HCT116 (cell line): ENCODE data around the gene KCNH2. TPM values are rescaled to one million over a fixed set of nuclear protein-coding genes. Genes with fewer than 3 reads are reported as not detected.

Experiments used
- ATAC-seq: fragments of 200-7000 bp; cut with Tn5 transposase; 2 replicates; pipeline ENCODE4 v1.9.1; 2020; ENCODE audit warnings: mild to moderate bottlenecking, moderate library complexity
- BruUV-seq: library from RNA; stranded (reverse); fragments of 400-500 nt; replicated peaks from 2 replicates; lab custom pipeline; 2021; lab: Mats Ljungman, UMichigan
- CTCF ChIA-PET: fragments of 300-600 bp; sonication (Branson Sonifier 250); formaldehyde crosslinking; loops from one replicate; lab custom pipeline; 2021; ENCODE audit warnings: antibody characterized with exemption; lab: Charles Lee
- POLR2A ChIA-PET: fragments of 300-600, 350-600 bp; sonication (Branson Sonifier 250); formaldehyde crosslinking; loops from one replicate; lab custom pipeline; 2021; ENCODE audit warnings: antibody characterized with exemption; lab: Charles Lee
- RAD21 ChIA-PET, 2 experiments: fragments of 300-600 bp; sonication (Branson Sonifier 250); formaldehyde crosslinking; loops; one replicate each; lab custom pipeline; 2023; ENCODE audit warnings: low total read pairs in 2 of 2; ENCODE audit not compliant: uncharacterized antibody in 2 of 2, unreplicated experiment in 2 of 2, low non-redundant PET in 1 of 2; lab: Charles Lee
- DNase-seq: peaks from one replicate; pipeline ENCODE4 v3.0.0-alpha.2; 2010; ENCODE audit warnings: low read depth, low spot score
- H2AFZ ChIP-seq: fragments of 200-600 bp; shearing (Covaris generic), sonication (generic); 2 replicates; pipeline ENCODE4 v1.6.1; 2017; ENCODE audit warnings: low read depth, mixed run types, mixed read lengths, antibody characterized with exemption, low read length; ENCODE audit not compliant: poor library complexity, severe bottlenecking
- H3K27ac ChIP-seq: 2 replicates; pipeline ENCODE4 v1.5.1; 2012; ENCODE audit warnings: low read depth, low read length
- H3K27me3 ChIP-seq: fragments of 200-600 bp; sonication (generic); 2 replicates; pipeline ENCODE4 v1.6.1; 2016; ENCODE audit warnings: mixed run types, low read length, mixed read lengths; ENCODE audit not compliant: insufficient read depth
- H3K36me3 ChIP-seq, 2 experiments: fragments of 200-500 bp in 1 of 2; fragments of 200-600 bp in 1 of 2; sonication (Bioruptor generic) in 1 of 2; sonication (generic) in 1 of 2; 2 replicates each; pipeline versions ENCODE4 v1.5.1 to v1.6.1; 2014 to 2016; ENCODE audit warnings: low read length in 2 of 2, inconsistent platforms in 1 of 2, mixed read lengths in 1 of 2, mixed run types in 1 of 2; ENCODE audit not compliant: insufficient read depth in 2 of 2, control insufficient read depth in 1 of 2
- H3K4me1 ChIP-seq, 2 experiments: fragments of 200-600 bp in 1 of 2; sonication (generic) in 1 of 2; 2 replicates each; pipeline versions ENCODE4 v1.5.1 to v1.6.1; 2012 to 2017; ENCODE audit warnings: low read length in 2 of 2, inconsistent platforms in 1 of 2, mild to moderate bottlenecking in 1 of 2, mixed read lengths in 1 of 2, mixed run types in 1 of 2, moderate library complexity in 1 of 2; ENCODE audit not compliant: insufficient read depth in 2 of 2, control insufficient read depth in 1 of 2
- H3K4me2 ChIP-seq: fragments of 200-600 bp; sonication (generic); 2 replicates; pipeline ENCODE4 v1.6.1; 2017; ENCODE audit warnings: mixed run types, low read length, mixed read lengths
- H3K4me3 ChIP-seq, 2 experiments: fragments of 200-600 bp in 1 of 2; sonication (generic) in 1 of 2; replicated peaks in 1 of 2; 2 replicates each; pipeline ENCODE4 v1.5.1; 2011 to 2016; ENCODE audit warnings: low read length in 2 of 2, control low read depth in 1 of 2, low read depth in 1 of 2, mild to moderate bottlenecking in 1 of 2, mixed read lengths in 1 of 2, mixed run types in 1 of 2
- H3K79me2 ChIP-seq: fragments of 200-600 bp; sonication (generic); 2 replicates; pipeline ENCODE4 v1.6.1; 2017; ENCODE audit warnings: mild to moderate bottlenecking, mixed run types, low read length, moderate library complexity, mixed read lengths; ENCODE audit not compliant: insufficient read depth
- H3K9ac ChIP-seq: fragments of 200-600 bp; sonication (generic); 2 replicates; pipeline ENCODE4 v1.6.1; 2016; ENCODE audit warnings: low read length, mixed read lengths
- H3K9me2 ChIP-seq: fragments of 200-600 bp; sonication (generic), shearing (Covaris generic); 2 replicates; pipeline ENCODE4 v1.6.1; 2017; ENCODE audit warnings: mixed run types, mild to moderate bottlenecking, moderate library complexity; ENCODE audit not compliant: insufficient read depth
- H3K9me3 ChIP-seq, 2 experiments: fragments of 200-500 bp in 1 of 2; fragments of 200-600 bp in 1 of 2; sonication (Bioruptor generic) in 1 of 2; sonication (generic) in 1 of 2; 2 replicates each; pipeline ENCODE4 v1.6.1; 2014 to 2017; ENCODE audit warnings: low read length in 2 of 2, mixed read lengths in 2 of 2, inconsistent platforms in 1 of 2, low read depth in 1 of 2, mild to moderate bottlenecking in 1 of 2, mixed run types in 1 of 2, moderate library complexity in 1 of 2; ENCODE audit not compliant: control insufficient read depth in 1 of 2, insufficient read depth in 1 of 2
- H4K20me1 ChIP-seq: fragments of 200-600 bp; sonication (generic), shearing (Covaris generic); 2 replicates; pipeline ENCODE4 v1.6.1; 2017; ENCODE audit warnings: mixed run types, mild to moderate bottlenecking, moderate library complexity; ENCODE audit not compliant: insufficient read depth
- CBX3 ChIP-seq: IDR thresholded peaks from 2 replicates; pipeline ENCODE4 v1.6.1; 2012; ENCODE audit warnings: low read depth
- CEBPB ChIP-seq: IDR thresholded peaks from 2 replicates; pipeline ENCODE4 v1.6.1; 2012; ENCODE audit warnings: low read depth
- EZH2 ChIP-seq: fragments of 200-600 bp; sonication (generic); IDR thresholded peaks from 2 replicates; pipeline ENCODE4 v1.6.1; 2017; ENCODE audit warnings: antibody characterized with exemption, mixed run types
- POLR2A ChIP-seq: IDR thresholded peaks from 2 replicates; pipeline ENCODE4 v1.7.0; 2011; ENCODE audit warnings: borderline replicate concordance; ENCODE audit not compliant: insufficient read depth, insufficient read length; ENCODE audit errors: extremely low read depth
- POLR2AphosphoS5 ChIP-seq: IDR thresholded peaks from 2 replicates; pipeline ENCODE4 v1.6.1; 2011; ENCODE audit warnings: mild to moderate bottlenecking, low read depth, low read length, moderate library complexity
- ZNF274 ChIP-seq: fragments of 200-500 bp; sonication (Bioruptor generic); IDR thresholded peaks from 2 replicates; pipeline ENCODE4 v1.6.1; 2014; ENCODE audit warnings: mild to moderate bottlenecking, low read depth, low read length, inconsistent platforms
- intact Hi-C: fragments of 100-400 bp; cut with micrococcal nuclease; formaldehyde crosslinking; loops from 2 replicates; pipeline ENCODE4 v1.10.0; 2022
- total RNA-seq: library from RNA; stranded (reverse); gene quantifications from one replicate; pipeline ENCODE4 v1.2.1, GENCODE V29; 2021; ENCODE audit not compliant: unreplicated experiment
- TF ChIP-seq, protein P1 (sequence below): IDR thresholded peaks from 2 replicates; pipeline ENCODE4 v1.6.1; 2012
- TF ChIP-seq, protein P2 (sequence below): IDR thresholded peaks from 2 replicates; pipeline ENCODE4 v1.6.1; 2011; ENCODE audit warnings: mild to moderate bottlenecking, low read length, moderate library complexity; ENCODE audit not compliant: insufficient replicate concordance; ENCODE audit errors: extremely low read depth

The KCNH2 gene
- total RNA-seq, 1 experiment from 2014 or later = 9.7 TPM

DNA sequence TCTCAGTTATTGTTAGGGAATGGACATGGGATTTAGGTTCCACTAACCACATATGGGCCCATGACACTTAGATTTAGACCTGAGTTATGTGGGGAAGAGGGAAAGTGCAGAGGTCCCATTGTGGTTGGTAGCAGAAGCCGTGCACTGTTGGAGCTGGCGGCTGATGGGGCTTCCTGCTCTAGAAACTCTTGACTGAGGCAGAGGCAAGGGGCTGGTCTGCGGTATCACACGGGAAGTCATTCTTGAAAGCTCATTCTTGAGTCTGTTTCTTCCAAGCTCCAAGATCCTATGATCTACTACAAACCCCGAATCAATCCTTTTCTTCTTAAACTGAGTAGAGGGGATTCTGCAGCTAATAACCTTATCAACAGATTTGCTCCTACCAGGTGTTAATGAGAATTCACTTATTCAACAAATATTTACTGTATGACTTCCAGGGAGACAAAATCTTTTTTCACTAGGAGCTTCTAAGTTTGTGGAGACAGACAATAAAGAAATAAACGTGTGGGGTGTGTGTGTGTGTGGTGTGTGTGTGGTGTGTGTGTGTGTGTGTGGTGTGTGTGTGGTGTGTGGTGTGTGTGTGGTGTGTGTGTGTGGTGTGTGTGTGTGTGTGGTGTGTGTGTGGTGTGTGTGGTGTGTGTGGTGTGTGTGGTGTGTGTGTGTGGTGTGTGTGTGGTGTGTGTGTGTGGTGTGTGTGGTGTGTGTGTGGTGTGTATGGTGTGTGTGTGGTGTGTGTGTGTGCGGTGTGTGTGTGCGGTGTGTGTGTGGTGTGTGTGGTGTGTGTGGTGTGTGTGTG is 68.7 kb downstream of the KCNH2 start:
- Histone ChIP-seq H3K9me2 (no peaks in the 10 kb centered on the region), H3K4me1 (no peaks in the 10 kb centered on the region), H3K9ac (no peak overlapping the region), H3K4me3 (no peak overlapping the region), H3K36me3 (no peaks in the 10 kb centered on the region), H3K27me3 (peaks cover 33% of the 10 kb centered on the region; the same call in 1 of the 2 replicates), H3K27ac (no peak overlapping the region), H3K4me2 (no peak overlapping the region), H3K79me2 (no peaks in the 10 kb centered on the region), H3K9me3 (no peaks in the 10 kb centered on the region), H2AFZ (no peak overlapping the region), H4K20me1 (no peaks in the 10 kb centered on the region)
- intact Hi-C loops = no loop called here
- DNase-seq = no peak
- ChIA-PET RAD21 (no interaction called here), POLR2A (no interaction called here), CTCF (no interaction called here)
- TF ChIP-seq CBX3 (no peak), POLR2A (no peak), CEBPB (no peak), POLR2AphosphoS5 (no peak), EZH2 (no peak), ZNF274 (no peak)
- TF ChIP-seq, protein P1, sequence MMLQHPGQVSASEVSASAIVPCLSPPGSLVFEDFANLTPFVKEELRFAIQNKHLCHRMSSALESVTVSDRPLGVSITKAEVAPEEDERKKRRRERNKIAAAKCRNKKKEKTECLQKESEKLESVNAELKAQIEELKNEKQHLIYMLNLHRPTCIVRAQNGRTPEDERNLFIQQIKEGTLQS = no peak
- TF ChIP-seq, protein P2, sequence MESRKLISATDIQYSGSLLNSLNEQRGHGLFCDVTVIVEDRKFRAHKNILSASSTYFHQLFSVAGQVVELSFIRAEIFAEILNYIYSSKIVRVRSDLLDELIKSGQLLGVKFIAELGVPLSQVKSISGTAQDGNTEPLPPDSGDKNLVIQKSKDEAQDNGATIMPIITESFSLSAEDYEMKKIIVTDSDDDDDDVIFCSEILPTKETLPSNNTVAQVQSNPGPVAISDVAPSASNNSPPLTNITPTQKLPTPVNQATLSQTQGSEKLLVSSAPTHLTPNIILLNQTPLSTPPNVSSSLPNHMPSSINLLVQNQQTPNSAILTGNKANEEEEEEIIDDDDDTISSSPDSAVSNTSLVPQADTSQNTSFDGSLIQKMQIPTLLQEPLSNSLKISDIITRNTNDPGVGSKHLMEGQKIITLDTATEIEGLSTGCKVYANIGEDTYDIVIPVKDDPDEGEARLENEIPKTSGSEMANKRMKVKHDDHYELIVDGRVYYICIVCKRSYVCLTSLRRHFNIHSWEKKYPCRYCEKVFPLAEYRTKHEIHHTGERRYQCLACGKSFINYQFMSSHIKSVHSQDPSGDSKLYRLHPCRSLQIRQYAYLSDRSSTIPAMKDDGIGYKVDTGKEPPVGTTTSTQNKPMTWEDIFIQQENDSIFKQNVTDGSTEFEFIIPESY = no peak
- BruUV-seq = no TSS peak
- no peak for ATAC-seq
